SK-N-SH (cell line): ENCODE results near the gene RGS11.

Experiments used
- CTCF ChIP-seq: fragments of 200-600 bp; sonication (generic); IDR thresholded peaks from 2 replicates; pipeline ENCODE4 v1.6.1; 2017; ENCODE audit warnings: antibody characterized with exemption, mild to moderate bottlenecking, moderate library complexity
- EZH2phosphoT487 ChIP-seq: fragments of 200-600 bp; sonication (generic); IDR thresholded peaks from 2 replicates; pipeline ENCODE4 v1.6.1; 2017; ENCODE audit warnings: low read depth, mixed run types, mild to moderate bottlenecking, antibody characterized with exemption, moderate library complexity, borderline replicate concordance

GRCh38 chr16:220021-220420 is 55.7 kb downstream of the RGS11 start:
- no peak for TF ChIP-seq CTCF
- no peak for TF ChIP-seq EZH2phosphoT487
